Endometrial microvascular endothelial cells (primary cell): ENCODE results near the gene ELOVL2. TPM values are rescaled to one million over a fixed set of nuclear protein-coding genes. Genes with fewer than 3 reads are reported as not detected.

Experiments
- in situ Hi-C: cut with HindIII; loops from 2 replicates; pipeline ENCODE4 v1.10.0; 2017; ENCODE audit warnings: low sequenced_read_pairs, low pct_unique_long_range_greater_than_20kb; ENCODE audit errors: inconsistent ontology term
- total RNA-seq: library from RNA; depleted of rRNA; stranded (reverse); fragments of >200 nt; gene quantifications from one replicate; pipeline ENCODE4 v1.2.3, GENCODE V29; 2015; ENCODE audit errors: inconsistent ontology term

Gene ELOVL2
- total RNA-seq, 1 donor from 2014 or later = not detected

GRCh38 chr6:11028959-11029358, 15.1 kb downstream of the ELOVL2 start:
- in situ Hi-C loops = no loop called here

DNA sequence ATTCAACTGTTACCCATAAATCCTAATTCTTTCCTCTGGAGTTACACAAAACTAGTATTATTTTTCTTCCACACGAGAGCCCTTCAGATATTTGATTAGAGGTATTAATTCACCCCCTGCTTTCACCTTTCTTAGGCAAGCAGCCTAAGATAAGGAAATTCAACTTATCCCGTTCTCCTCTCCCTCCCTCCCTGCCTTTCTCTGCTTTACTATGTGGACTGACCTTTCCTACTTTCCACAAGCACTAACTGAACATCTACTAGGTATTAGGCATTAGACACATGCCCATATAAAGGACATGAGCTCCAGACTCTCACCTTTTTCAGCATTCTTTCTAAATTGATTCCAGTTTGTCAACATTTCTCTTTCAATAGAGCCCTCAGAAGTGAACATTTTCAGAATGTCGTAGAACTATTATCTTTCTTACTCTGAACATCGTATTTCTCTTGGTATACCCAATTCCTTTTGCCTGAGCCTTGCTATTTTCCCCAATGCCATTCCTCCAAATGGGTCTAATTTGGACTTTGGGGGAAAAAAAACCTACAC, 16.5 kb downstream of the ELOVL2 start:
- in situ Hi-C loops = no loop called here

GRCh38 chr6:11025921-11026635, 18.0 kb downstream of the ELOVL2 start:
- in situ Hi-C loops = no loop called here

- in situ Hi-C loops = no loop called here
Measured at GRCh38 chr6:11025130-11025529, 19.0 kb downstream of the ELOVL2 start.

- in situ Hi-C loops = no loop called here
Measured at GRCh38 chr6:11023032-11023431, 21.1 kb downstream of the ELOVL2 start.

DNA sequence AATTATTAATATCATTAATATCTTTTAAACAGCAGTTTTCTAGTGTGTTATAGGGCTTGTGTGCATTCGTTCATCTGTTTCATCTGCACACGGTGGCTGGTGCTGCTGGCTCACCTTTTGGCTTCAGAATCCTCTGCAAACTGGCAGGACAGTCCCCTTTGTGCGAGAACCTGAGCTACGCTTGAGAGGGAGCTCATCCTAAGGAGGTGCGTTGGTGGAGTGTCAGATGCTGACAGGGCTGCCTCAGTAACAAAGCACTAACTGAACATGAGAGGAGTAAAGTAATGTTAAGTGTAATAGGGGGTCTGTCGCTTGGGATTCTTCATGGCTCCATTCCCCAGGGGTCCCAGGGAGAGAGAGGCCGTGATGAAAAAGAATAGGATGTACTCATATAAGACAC, 22.4 kb downstream of the ELOVL2 start:
- in situ Hi-C loops = no loop called here

DNA sequence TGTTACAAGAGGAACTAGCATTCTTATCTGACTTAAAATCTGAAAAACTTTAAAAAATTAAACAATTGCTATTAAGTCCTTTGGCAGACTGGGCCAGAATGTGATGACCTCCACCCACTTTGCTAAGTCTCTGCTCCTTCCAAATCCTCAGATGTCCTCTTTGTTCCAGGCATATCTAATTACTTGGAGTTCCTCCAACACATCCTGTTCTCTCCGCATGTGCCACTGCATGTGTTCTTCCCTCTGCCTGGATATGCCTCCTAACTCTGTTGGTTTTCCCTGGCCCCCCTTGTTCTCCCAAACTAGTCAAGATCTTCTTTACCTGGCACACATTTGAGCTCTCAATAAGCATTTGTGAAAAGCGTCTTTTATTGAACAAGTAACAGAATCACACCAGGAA, 23.1 kb downstream of the ELOVL2 start:
- in situ Hi-C loops = no loop called here

GRCh38 chr6:11018225-11018624, 25.9 kb downstream of the ELOVL2 start:
- in situ Hi-C loops = no loop called here

DNA sequence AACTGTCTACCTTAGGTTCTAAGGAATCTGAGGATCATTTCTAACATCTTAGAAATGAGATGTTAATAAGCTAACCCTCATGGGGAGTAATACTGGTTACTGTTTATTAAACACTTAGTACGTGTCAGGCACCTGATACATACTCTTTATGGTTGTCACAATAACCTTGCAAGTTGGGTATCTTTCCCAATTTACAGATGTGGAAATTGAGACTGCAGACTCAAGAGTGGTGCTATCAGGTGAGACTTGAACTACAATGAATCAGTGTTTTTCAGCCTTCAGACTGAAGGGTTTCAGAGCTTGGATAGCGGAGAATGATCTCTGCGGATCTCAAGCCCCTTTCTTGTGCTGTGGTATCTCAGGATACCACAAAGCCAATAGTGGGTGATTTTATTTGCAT, 27.0 kb downstream of the ELOVL2 start:
- in situ Hi-C loops = no loop called here

- in situ Hi-C loops = no loop called here
Measured at GRCh38 chr6:11016452-11016851, 27.7 kb downstream of the ELOVL2 start.

- in situ Hi-C loops = no loop called here
Measured at GRCh38 chr6:11015102-11015501, 29.0 kb downstream of the ELOVL2 start.

DNA sequence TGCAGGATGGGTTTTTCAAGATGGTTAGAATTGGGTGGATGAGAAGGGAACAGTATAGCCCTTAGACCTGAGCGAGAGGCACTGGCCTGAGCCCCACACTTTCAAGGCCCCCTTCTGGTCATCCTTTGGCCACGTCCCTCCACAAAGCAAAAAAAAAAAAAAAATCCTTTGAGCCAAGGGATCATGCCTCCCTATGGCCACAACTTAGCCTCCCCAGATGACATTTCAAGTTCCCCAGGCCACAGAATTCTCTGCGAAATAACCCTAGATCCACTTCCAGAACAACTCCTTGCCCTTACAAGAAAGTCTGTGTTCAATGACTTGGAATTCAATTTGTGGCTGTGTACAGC, 30.4 kb downstream of the ELOVL2 start:
- in situ Hi-C loops = no loop called here

- in situ Hi-C loops = no loop called here
Measured at GRCh38 chr6:11012976-11013720, 31.0 kb downstream of the ELOVL2 start.

DNA sequence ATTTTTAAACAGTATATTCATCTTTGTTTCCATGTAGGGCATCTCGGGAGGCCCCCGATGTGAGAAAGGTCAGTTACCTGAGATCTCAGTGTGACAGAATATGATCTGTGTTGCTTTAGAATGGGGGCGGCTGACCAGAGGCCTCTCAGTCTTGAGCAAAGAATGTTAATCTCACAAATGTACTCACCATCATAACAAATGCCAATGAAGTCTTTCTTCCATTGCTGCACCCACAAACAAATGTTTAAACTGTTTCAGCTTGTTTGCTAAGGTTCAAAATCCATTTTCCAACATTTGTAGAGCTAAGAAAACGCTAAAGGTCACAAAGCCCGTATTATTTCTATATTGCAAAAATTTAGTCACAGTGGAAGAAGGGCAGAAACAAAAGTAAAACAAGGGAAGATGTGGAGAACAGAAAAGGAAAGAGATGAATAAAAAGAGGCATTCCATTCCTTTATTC, 31.8 kb downstream of the ELOVL2 start:
- in situ Hi-C loops = no loop called here

DNA sequence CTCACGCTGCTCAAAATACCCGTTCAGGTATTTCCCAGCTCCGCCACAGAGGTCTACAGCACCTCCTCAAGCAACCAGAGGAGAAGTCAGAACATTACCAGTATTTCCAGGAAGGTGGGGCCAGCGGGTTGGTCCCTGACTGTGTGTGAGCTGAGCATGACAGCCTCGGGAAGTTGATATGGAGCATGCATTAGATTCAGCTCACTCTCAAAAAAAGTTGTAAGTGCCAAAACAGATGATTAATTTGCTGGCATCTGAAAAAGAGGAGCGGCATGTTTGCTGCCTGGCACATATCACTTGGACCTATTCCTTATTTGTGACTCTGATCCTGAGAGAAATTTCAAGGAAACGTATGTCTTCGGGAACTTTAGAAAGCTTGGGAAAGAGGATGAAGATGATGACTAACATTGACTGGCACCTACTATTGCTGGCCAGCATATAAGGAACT, 32.3 kb downstream of the ELOVL2 start:
- in situ Hi-C loops = no loop called here

DNA sequence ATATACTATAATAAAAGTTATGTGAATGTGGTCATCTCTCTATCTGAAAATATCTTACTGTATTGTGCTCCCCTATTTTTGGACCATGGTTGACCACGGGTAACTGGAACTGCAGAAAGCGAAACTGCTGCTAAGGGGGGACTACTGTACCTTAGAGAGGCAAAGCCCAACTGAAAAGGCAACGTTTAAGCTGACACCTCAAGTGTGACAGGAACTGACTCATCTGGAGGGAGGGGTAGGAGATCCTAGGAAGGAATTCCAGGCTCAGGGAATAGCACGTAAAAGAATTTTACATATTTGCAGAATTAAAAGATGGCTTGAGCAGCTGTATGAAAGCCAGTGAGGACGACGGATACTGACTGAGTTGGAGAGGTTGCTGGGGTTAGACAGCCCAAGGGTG, 34.8 kb downstream of the ELOVL2 start:
- in situ Hi-C loops = no loop called here

DNA sequence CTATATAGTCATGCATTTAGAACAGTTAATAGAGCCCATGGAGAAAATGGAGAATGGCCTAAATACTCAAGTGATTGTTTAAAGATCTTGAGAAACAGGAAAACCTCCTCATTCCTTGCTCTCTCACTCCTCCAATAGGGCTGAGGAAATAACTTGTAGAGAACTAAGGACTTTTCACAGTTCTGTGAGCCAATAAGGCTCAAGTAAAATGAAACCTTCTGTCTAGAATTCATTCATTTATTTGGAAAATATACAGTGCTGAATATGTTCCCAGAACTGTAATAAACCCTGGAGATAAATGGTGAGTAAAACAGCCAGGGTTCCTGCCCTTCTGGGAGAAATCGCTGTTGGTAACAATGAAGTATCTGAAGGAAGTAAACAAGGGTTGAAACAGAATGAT, 35.3 kb downstream of the ELOVL2 start:
- in situ Hi-C loops = no loop called here

DNA sequence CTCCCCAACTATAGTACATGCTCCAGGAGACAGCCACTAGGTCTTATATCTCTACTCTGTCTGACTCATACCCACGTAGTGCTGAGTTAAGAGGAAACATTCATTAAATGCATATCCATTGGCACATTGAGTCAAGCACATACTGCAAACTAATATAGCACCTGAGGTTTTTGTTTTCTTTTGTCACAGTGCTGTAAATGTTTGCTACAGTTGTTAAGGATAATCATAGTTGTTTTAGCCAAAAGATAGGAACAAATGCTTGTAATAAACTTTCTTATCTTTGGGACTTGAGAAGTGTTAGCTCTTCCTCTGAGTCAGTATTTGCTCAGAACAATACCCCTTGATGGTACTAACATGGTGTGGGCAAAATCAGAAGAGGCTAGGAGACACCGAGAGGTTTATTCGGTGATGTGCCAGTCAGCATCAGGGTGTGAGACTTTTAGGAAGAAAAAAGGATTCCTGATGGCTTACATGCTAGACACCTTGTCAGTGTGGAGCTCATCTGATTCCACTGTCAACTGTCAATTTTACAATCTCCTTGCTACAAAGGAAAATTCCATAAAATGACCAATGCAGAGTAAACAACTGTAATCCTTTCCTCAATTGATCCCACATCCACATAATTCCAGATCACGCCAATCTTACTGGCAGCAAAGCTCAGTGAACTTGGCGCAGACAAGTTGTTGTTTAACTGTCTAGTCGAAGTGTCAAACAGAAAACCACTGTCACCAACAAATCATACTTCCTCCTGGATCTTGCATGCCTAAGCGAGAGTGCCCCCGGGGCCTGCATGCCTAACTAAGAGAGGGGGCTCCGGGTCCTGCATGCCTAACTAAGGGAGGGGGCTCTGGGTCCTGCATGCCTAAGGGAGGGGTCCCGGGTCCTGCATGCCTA, 36.1 kb downstream of the ELOVL2 start:
- in situ Hi-C loops = no loop called here

- in situ Hi-C loops = no loop called here
Measured at GRCh38 chr6:11006061-11006460, 38.0 kb downstream of the ELOVL2 start.
